ENCODE data around the gene SNX33.

- TF ChIP-seq POLR2A (IDR thresholded peaks at IDR 0.05): no peak
- no peak for TF ChIP-seq CTCF (IDR thresholded peaks at IDR 0.05)
Measured at GRCh38 chr15:75649848-75650247, 2.1 kb downstream of the SNX33 start.

All from adrenal gland (tissue), 5 donors.